DND-41 (cell line): ENCODE data around the gene MARCHF9.

Experiments used
- ATAC-seq: fragments of 200-7000 bp; cut with Tn5 transposase; 3 replicates; pipeline ENCODE4 v1.9.1; 2021; ENCODE audit warnings: low read depth; ENCODE audit not compliant: insufficient read depth
- DNase-seq: peaks from one replicate; pipeline ENCODE4 v3.0.0-alpha.2; 2020
- H2AFZ ChIP-seq: 2 replicates; pipeline ENCODE4 v1.6.0; 2012; ENCODE audit warnings: low read depth, low read length
- H3K27ac ChIP-seq: 2 replicates; pipeline ENCODE4 v1.5.1; 2012; ENCODE audit warnings: low read length, inconsistent platforms
- H3K27me3 ChIP-seq: fragments of 200-600 bp; sonication (generic); 2 replicates; pipeline ENCODE4 v1.6.0; 2012; ENCODE audit warnings: low read length, mild to moderate bottlenecking, inconsistent platforms; ENCODE audit not compliant: insufficient read depth, poor library complexity
- H3K36me3 ChIP-seq: 2 replicates; pipeline ENCODE4 v1.5.1; 2012; ENCODE audit warnings: low read length, inconsistent platforms; ENCODE audit not compliant: insufficient read depth
- H3K4me1 ChIP-seq: 2 replicates; pipeline ENCODE4 v1.5.1; 2012; ENCODE audit warnings: mild to moderate bottlenecking, low read length; ENCODE audit not compliant: insufficient read depth
- H3K4me2 ChIP-seq: 2 replicates; pipeline ENCODE4 v1.6.0; 2012; ENCODE audit warnings: mild to moderate bottlenecking, moderate library complexity, low read length, inconsistent platforms; ENCODE audit not compliant: insufficient read depth
- H3K4me3 ChIP-seq, 2 experiments: fragments of 200-600 bp in 1 of 2; shearing (Covaris generic) in 1 of 2; 2 replicates each; pipeline ENCODE4 v1.5.1; 2012 to 2016; ENCODE audit warnings: inconsistent platforms in 2 of 2, low read length in 2 of 2, mild to moderate bottlenecking in 2 of 2, low read depth in 1 of 2, moderate library complexity in 1 of 2
- H3K79me2 ChIP-seq: 2 replicates; pipeline ENCODE4 v1.6.0; 2012; ENCODE audit warnings: low read length, inconsistent platforms; ENCODE audit not compliant: insufficient read depth
- H3K9ac ChIP-seq: 2 replicates; pipeline ENCODE4 v1.6.0; 2012; ENCODE audit warnings: low read depth, mild to moderate bottlenecking, inconsistent platforms, low read length, moderate library complexity
- H3K9me3 ChIP-seq: 2 replicates; pipeline ENCODE4 v1.5.1; 2012; ENCODE audit warnings: low read length, moderate library complexity, mild to moderate bottlenecking, inconsistent platforms; ENCODE audit not compliant: insufficient read depth, severe bottlenecking
- H4K20me1 ChIP-seq: 2 replicates; pipeline ENCODE4 v1.6.0; 2012; ENCODE audit warnings: low read length; ENCODE audit not compliant: insufficient read depth
- EZH2 ChIP-seq: IDR thresholded peaks from 3 replicates; pipeline ENCODE4 v1.6.1; 2012; ENCODE audit warnings: borderline replicate concordance, low read depth, mild to moderate bottlenecking, moderate library complexity, low read length, inconsistent platforms; ENCODE audit not compliant: severe bottlenecking
- TF ChIP-seq, protein P1 (sequence below): IDR thresholded peaks from 2 replicates; pipeline ENCODE4 v1.5.1; 2012; ENCODE audit warnings: borderline replicate concordance, low read length, moderate library complexity, mild to moderate bottlenecking; ENCODE audit not compliant: poor library complexity, severe bottlenecking; ENCODE audit errors: extremely low read depth

MARCHF9 gene

DNA sequence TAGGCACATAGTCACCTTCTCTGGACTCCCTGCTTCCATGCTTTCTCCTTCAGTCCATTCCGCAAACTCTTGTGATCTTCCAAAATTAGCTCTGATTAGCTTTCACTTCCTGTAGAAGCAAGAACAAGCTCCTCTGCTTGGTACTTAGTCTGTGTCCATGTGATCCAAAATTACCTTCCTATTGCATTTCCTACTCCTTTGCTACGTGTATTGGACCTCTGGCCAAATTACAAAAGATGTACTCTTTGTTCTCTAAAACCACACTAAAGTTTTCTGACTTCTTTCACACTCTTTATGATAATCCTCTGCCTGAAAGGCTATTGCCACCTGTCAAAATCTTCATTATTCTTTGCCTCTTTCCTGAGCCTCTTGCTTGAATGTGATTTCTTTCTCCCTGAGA lies 26.9 kb downstream of the MARCHF9 start:
- Histone ChIP-seq H3K9ac (0 out of 2 replicates have a peak overlapping the region, but pooled peaks have one; percentile 74), H2AFZ (peak overlapping the region; percentile 55), H3K4me2 (peak overlapping the region; percentile 72; the same call in 1 of the 2 replicates), H3K9me3 (no peaks in the 10 kb centered on the region), H3K27me3 (no peaks in the 10 kb centered on the region), H3K4me3 (no peak overlapping the region), H3K79me2 (peaks cover 22% of the 10 kb centered on the region), H3K4me1 (peaks cover 35% of the 10 kb centered on the region), H3K27ac (peak overlapping the region; percentile 55; the same call in 1 of the 2 replicates), H3K36me3 (peaks cover 33% of the 10 kb centered on the region), H4K20me1 (no peaks in the 10 kb centered on the region; the same call in 1 of the 2 replicates)
- TF ChIP-seq EZH2: no peak
- TF ChIP-seq, protein P1, sequence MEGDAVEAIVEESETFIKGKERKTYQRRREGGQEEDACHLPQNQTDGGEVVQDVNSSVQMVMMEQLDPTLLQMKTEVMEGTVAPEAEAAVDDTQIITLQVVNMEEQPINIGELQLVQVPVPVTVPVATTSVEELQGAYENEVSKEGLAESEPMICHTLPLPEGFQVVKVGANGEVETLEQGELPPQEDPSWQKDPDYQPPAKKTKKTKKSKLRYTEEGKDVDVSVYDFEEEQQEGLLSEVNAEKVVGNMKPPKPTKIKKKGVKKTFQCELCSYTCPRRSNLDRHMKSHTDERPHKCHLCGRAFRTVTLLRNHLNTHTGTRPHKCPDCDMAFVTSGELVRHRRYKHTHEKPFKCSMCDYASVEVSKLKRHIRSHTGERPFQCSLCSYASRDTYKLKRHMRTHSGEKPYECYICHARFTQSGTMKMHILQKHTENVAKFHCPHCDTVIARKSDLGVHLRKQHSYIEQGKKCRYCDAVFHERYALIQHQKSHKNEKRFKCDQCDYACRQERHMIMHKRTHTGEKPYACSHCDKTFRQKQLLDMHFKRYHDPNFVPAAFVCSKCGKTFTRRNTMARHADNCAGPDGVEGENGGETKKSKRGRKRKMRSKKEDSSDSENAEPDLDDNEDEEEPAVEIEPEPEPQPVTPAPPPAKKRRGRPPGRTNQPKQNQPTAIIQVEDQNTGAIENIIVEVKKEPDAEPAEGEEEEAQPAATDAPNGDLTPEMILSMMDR: no peak
- ATAC-seq (no peak), DNase-seq (no peak)

DNA sequence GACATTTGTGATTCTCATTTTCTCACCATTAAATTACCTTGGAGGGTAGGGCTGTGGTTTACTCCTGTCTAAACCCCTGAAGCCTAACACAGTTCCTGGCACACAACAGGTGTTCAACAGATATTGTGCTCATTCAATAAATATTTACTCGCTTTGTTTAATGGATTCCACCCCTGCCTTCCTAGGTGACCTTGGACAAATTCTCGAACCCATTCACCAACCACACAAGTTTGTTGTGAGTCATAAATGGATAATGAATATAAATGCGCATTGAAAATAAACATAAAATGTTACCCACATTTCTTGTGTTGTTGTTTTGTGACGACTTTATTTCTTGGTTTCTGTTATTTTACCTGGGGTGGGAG lies 27.3 kb downstream of the MARCHF9 start:
- peak overlapping the region in 1 of 2 experiments; percentile 88; a peak in 2 of 4 replicates for H3K4me3 ChIP-seq
- peaks cover 35% of the 10 kb centered on the region for H3K4me1 ChIP-seq
- H3K36me3 ChIP-seq: peaks cover 37% of the 10 kb centered on the region
- H3K27ac ChIP-seq: peak overlapping the region; percentile 55
- DNase-seq (no peak), ATAC-seq (peak; percentile 3; the same call in 1 of the 3 replicates)
- peak overlapping the region; percentile 74 for H3K9ac ChIP-seq
- TF ChIP-seq, protein P1: no peak
- no peak for TF ChIP-seq EZH2
- H3K27me3 ChIP-seq: no peaks in the 10 kb centered on the region
- no peaks in the 10 kb centered on the region for H3K9me3 ChIP-seq
- H3K79me2 ChIP-seq: peaks cover 22% of the 10 kb centered on the region
- H3K4me2 ChIP-seq: peak overlapping the region; percentile 72
- H4K20me1 ChIP-seq: no peaks in the 10 kb centered on the region; the same call in 1 of the 2 replicates
- peak overlapping the region; percentile 55 for H2AFZ ChIP-seq

DNA sequence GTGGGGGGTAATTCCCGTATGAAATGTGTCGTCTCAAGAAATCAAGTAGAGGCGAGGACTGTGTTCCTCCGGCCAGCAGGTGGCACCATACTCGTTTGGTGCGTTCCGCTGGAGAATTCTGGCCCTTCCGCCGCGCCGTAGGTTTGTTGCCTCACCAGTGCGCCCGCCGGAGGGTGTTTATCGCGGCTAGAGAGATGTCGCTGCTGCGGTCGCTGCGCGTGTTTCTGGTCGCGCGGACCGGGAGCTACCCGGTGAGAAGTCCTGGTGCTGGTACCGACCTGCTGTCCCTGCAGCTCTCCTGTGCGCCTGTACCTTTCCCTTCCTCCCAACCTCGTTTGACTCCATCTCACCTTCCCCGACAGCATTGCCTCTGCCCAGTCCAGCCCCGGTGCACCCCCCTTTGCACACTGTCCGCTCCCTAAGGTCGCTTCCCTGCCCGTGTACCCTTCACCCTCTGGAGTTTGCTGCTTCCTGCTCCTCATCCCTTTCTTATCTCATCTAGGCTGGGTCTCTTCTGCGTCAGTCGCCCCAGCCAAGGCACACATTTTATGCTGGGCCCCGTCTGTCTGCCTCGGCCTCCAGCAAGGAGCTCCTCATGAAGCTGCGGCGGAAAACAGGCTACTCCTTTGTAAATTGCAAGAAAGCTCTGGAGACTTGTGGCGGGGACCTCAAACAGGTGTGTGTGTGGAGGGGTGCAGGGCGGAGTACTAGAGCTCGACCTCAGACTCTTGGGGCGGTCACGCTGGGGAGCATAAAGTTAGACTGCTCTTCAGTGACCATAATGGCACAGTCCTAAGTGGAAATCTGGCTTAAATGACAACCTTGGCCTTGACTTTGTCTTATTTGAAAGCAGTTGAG lies 27.9 kb downstream of the MARCHF9 start, which contains the start of gene TSFM:
TSS of gene TSFM (plus strand) at position 180 of the 858 bp plus-strand sequence. CDS start at position 195, 15 bp downstream.
- H3K27me3 ChIP-seq: no peaks in the 10 kb centered on the region
- ATAC-seq (peak; percentile 95), DNase-seq (peak; percentile 95)
- H3K9ac ChIP-seq: peak within 1 kb of the TSS; percentile 74
- H3K79me2 ChIP-seq: peaks cover 22% of the 10 kb centered on the region
- peak within 1 kb of the TSS; percentile 87 for H2AFZ ChIP-seq
- H4K20me1 ChIP-seq: no peaks in the 10 kb centered on the region; the same call in 1 of the 2 replicates
- peaks cover 35% of the 10 kb centered on the region for H3K4me1 ChIP-seq
- peaks cover 43% of the 10 kb centered on the region for H3K36me3 ChIP-seq
- TF ChIP-seq, protein P1: peak; percentile 98
- TF ChIP-seq EZH2: no peak
- H3K27ac ChIP-seq: peak within 1 kb of the TSS; percentile 80
- H3K9me3 ChIP-seq: no peaks in the 10 kb centered on the region
- H3K4me3 ChIP-seq: peak within 1 kb of the TSS; percentile 87 to 88
- H3K4me2 ChIP-seq: peak within 1 kb of the TSS; percentile 72
